K562 (cell line): Measurements from ENCODE around the gene CUL9. TPM values are rescaled to one million over a fixed set of nuclear protein-coding genes. Genes with fewer than 3 reads are reported as not detected.

Source experiments
- ARID2 ChIP-seq: fragments of 450-650 bp; IDR thresholded peaks from 2 replicates; pipeline ENCODE4 v1.6.1; 2017; ENCODE audit warnings: antibody characterized with exemption, mild to moderate bottlenecking
- BACH1 ChIP-seq: fragments of 200-800 bp; sonication (Bioruptor generic); IDR thresholded peaks from 2 replicates; pipeline ENCODE4 v1.6.1; 2016; ENCODE audit warnings: missing genetic modification characterization, missing compliant biosample characterization
- BHLHE40 ChIP-seq: IDR thresholded peaks from 2 replicates; pipeline ENCODE4 v1.6.1; 2011; ENCODE audit warnings: low read length, improper control_type of control experiment
- CCAR2 ChIP-seq: fragments of 200-400 bp; formaldehyde crosslinking; IDR thresholded peaks from 2 replicates; pipeline ENCODE4 v1.6.1; 2017; ENCODE audit warnings: mild to moderate bottlenecking, low read depth, low read length
- FOXJ2 ChIP-seq: fragments of 200-800 bp; sonication (Bioruptor generic); IDR thresholded peaks from 2 replicates; pipeline ENCODE4 v1.6.1; 2016; ENCODE audit warnings: missing genetic modification characterization, missing compliant biosample characterization
- HINFP ChIP-seq: fragments of 450-650 bp; conservative IDR thresholded peaks from 2 replicates; pipeline ENCODE4 v1.6.1; 2016; ENCODE audit warnings: missing genetic modification characterization, low read depth, mild to moderate bottlenecking, control low read depth, missing compliant biosample characterization
- KLF6 ChIP-seq: fragments of 250-450 bp; sonication (Bioruptor Pico); IDR thresholded peaks from 2 replicates; pipeline ENCODE4 v1.4.0; 2020; ENCODE audit warnings: mild to moderate bottlenecking, moderate library complexity, borderline replicate concordance
- MAFG ChIP-seq: fragments of 450-650 bp; conservative IDR thresholded peaks from 2 replicates; pipeline ENCODE4 v1.6.1; 2016; ENCODE audit warnings: missing genetic modification characterization, missing compliant biosample characterization
- MNT ChIP-seq, 2 experiments: fragments of 450-650 bp; conservative IDR thresholded peaks; 2 replicates each; pipeline ENCODE4 v1.6.1; 2017; ENCODE audit warnings: mild to moderate bottlenecking in 2 of 2, moderate library complexity in 2 of 2
- MTA1 ChIP-seq: fragments of 450-650 bp; IDR thresholded peaks from 2 replicates; pipeline ENCODE4 v1.6.1; 2017; ENCODE audit warnings: borderline replicate concordance
- PHB2 ChIP-seq: fragments of 450-650 bp; IDR thresholded peaks from 2 replicates; pipeline ENCODE4 v1.6.1; 2017; ENCODE audit warnings: low read depth
- POLR3G ChIP-seq: IDR thresholded peaks from 2 replicates; pipeline ENCODE4 v1.6.1; 2011; ENCODE audit not compliant: insufficient read length, insufficient replicate concordance; ENCODE audit errors: extremely low read depth
- RAD21 ChIP-seq, 2 experiments: fragments of 250-450 bp in 1 of 2; fragments of 450-650 bp in 1 of 2; sonication (Bioruptor Pico) in 1 of 2; formaldehyde crosslinking in 1 of 2; IDR thresholded peaks in 1 of 2; conservative IDR thresholded peaks in 1 of 2; 2 replicates each; pipeline versions ENCODE4 v1.4.0 to v1.8.0; 2020 to 2022; ENCODE audit warnings: mild to moderate bottlenecking in 2 of 2, moderate library complexity in 1 of 2
- SMAD4 ChIP-seq: fragments of 250-450 bp; sonication (Bioruptor Pico); conservative IDR thresholded peaks from 2 replicates; pipeline ENCODE4 v1.8.0; 2021; ENCODE audit warnings: inconsistent platforms, mild to moderate bottlenecking, moderate library complexity
- USF1 ChIP-seq: sonication (generic); formaldehyde crosslinking; IDR thresholded peaks from 2 replicates; pipeline ENCODE4 v1.9.0; 2022; ENCODE audit warnings: mild to moderate bottlenecking, missing genetic modification reagents
- USF2 ChIP-seq: sonication (generic); formaldehyde crosslinking; IDR thresholded peaks from 2 replicates; pipeline ENCODE4 v1.5.0; 2020; ENCODE audit warnings: missing genetic modification reagents
- WHSC1 ChIP-seq: IDR thresholded peaks from one replicate; pipeline ENCODE4 v1.6.1; 2012; ENCODE audit warnings: low read length, control low read depth, inconsistent platforms
- ZNF282 ChIP-seq: sonication (generic); formaldehyde crosslinking; IDR thresholded peaks from 2 replicates; pipeline ENCODE4 v1.8.1; 2023; ENCODE audit warnings: missing genetic modification reagents
- ZNF511 ChIP-seq: sonication (generic); formaldehyde crosslinking; IDR thresholded peaks from 2 replicates; pipeline ENCODE4 v1.8.0; 2022; ENCODE audit warnings: mild to moderate bottlenecking, missing genetic modification reagents
- ZNF668 ChIP-seq: fragments of 250-450 bp; sonication (Bioruptor Pico); IDR thresholded peaks from 2 replicates; pipeline ENCODE4 v1.8.0; 2022; ENCODE audit warnings: mild to moderate bottlenecking, inconsistent platforms
- ZNF785 ChIP-seq: fragments of 250-450 bp; sonication (Bioruptor Pico); IDR thresholded peaks from 2 replicates; pipeline ENCODE4 v1.4.0; 2020; ENCODE audit warnings: mild to moderate bottlenecking
- polyA plus RNA-seq, 8 experiments: library from polyadenylated mRNA; depleted of rRNA in 4 of 8; stranded (reverse) in 5 of 8; unstranded in 3 of 8; fragments of >200 nt; fragmentation: Nextera tagmentation in 2 of 8; fragmentation: Illumina TruSeq in 1 of 8; extraction: Ambion mirVana in 2 of 8; extraction: Trizol in 1 of 8; gene quantifications; 2 replicates each; pipeline versions ENCODE4 v1.2.1 to v1.2.3, GENCODE V29; 2011 to 2014; ENCODE audit warnings: inconsistent platforms in 1 of 8, missing spikeins in 1 of 8
- total RNA-seq, 7 experiments: library from RNA; depleted of rRNA in 6 of 7; stranded (reverse); fragments of >200 nt in 6 of 7; fragmentation: Illumina TruSeq in 2 of 7; extraction: Trizol in 2 of 7; gene quantifications; 2 replicates each; pipeline versions ENCODE4 v1.2.1 to v1.2.3, GENCODE V29; 2011 to 2021; ENCODE audit warnings: low replicate concordance in 1 of 7

The CUL9 gene
- total and polyA plus RNA-seq, 9 of the 15 experiments (the other 6 are each of a cell fraction or from before 2014, with no cell fraction given) = 0.50 to 20.7 (median 6.6) TPM

- TF ChIP-seq USF2 (CRISPR knock-in tag) (no peak; the same call in 1 of the 2 replicates), ZNF282 (CRISPR knock-in tag) (no peak), ARID2 (no peak), WHSC1 (no peak), USF1 (CRISPR knock-in tag) (no peak), KLF6 (CRISPR knock-in tag) (no peak), RAD21 (CRISPR knock-in tag; conservative IDR thresholded peaks at IDR 0.05 in 1 of 2, IDR thresholded peaks at IDR 0.05 in 1 of 2) (no peak), MAFG (tag) (no peak), ZNF511 (CRISPR knock-in tag) (peak; percentile 88), MTA1 (0 out of 2 replicates have a peak, but pooled peaks have one; percentile 26), ZNF668 (CRISPR knock-in tag) (no peak), BHLHE40 (peak; percentile 67), FOXJ2 (tag) (no peak; the same call in 1 of the 2 replicates), HINFP (tag) (no peak), MNT (conservative IDR thresholded peaks at IDR 0.05) (peak in 1 of 2 experiments; percentile 31; a peak in 1 of 4 replicates), SMAD4 (CRISPR knock-in tag) (no peak), PHB2 (no peak), ZNF785 (CRISPR knock-in tag) (no peak), POLR3G (no peak), BACH1 (no peak), CCAR2 (no peak)
Measured at GRCh38 chr6:43247114-43247999, 65.4 kb downstream of the CUL9 start (continued).
